HG03354 (cell line): Measurements from ENCODE around the gene MDGA2.
"Not testable (repeated sequence)": the region's sequence is repeated elsewhere in the genome, so short reads cannot be mapped to it uniquely, and the experiment has no call there.

Source experiments
- ATAC-seq: cut with Tn5 transposase; IDR thresholded peaks from one replicate; pipeline ENCODE4 v1.9.1; 2021; ENCODE audit warnings: mild to moderate bottlenecking; ENCODE audit not compliant: unreplicated experiment, poor library complexity, severe bottlenecking

The MDGA2 gene

DNA sequence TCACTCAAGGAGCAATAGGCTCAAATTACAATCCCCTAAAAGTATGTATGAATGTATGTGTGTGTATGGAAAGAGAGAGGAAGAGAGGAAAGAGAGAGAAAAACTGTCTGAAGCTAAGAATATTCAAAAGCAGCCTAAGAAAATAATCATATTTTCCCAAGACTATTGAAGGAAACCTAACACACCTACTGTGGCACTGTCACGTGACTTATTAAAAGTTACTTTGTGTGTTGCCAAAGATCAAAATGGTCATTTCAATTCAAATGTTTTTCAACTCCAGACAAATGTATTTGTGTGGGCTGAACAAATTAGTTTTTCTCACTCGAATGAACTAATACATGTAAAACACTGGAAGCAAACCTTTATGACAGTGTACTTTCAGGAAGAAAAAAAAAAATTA is 654.9 kb downstream of the MDGA2 start:
- no peak for ATAC-seq

DNA sequence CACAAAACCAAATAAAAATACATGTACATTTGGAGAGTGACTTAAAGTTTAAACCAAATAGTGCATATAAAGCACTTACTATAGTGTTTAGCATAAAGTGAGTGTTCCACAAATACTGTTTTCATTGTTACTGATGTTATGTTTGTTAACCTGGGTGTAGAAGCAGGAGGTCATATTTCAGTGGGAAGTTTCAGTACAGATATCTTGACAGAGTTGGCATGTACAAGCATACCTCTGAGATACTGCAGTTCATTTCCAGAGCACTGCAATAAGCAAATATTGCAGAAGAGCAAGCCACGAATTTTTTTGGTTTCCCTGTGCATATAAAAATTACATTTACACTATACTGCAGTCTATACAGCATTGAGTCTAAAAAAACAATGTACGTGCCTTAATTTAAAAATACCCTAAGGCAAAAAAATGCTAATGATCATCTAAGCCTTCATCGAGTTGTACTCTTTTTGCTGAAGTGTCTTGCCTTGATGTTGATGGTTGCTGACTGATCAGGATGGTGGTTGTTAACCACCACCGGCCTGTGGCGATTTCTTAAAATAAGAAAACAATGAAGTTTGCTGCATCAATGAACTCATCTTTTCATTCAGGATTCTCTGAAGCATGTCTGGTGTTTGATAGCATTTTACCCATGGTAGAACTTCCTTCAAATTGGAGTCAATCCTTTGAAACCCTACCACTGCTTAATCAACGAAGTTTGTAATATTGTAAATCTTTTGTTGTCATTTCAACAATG is 662.7 kb downstream of the MDGA2 start:
- no peak for ATAC-seq

DNA sequence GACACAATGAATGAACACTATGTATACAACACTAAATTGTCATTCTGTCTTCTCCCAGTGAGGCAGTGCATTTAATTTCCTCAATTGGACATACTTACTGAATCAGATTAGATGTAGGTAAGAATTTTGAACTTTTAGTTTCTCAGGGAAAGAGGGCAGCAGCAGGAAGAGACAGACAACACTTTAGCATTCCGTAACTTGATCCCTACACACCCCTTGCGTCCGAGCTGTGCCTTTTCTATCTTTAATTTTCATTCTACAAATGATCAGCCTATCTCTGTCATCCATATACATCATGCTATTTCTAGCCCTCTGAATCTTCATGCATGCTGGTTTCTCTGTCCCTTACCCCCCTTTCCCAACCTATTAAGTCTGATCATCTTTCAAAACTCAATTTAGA is 665.8 kb downstream of the MDGA2 start:
- no peak for ATAC-seq

DNA sequence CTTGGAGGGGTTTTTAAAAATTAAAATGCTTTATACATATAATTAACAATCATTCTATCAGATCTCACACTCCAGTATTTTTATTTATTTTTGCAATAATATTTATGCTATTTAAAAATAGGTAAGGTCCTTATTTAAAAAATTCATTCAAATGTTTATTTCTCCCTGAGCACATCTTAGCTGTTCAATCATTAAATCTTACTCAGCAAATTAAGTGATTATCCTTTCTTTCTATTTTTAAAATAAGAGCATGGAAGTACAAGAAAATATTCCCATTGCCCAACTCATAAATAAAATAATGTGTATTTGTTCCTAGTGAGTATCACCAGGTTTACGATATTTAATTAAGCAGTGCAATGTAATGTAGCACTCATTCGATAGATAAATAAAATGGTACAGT is 666.7 kb downstream of the MDGA2 start:
- ATAC-seq: no peak

DNA sequence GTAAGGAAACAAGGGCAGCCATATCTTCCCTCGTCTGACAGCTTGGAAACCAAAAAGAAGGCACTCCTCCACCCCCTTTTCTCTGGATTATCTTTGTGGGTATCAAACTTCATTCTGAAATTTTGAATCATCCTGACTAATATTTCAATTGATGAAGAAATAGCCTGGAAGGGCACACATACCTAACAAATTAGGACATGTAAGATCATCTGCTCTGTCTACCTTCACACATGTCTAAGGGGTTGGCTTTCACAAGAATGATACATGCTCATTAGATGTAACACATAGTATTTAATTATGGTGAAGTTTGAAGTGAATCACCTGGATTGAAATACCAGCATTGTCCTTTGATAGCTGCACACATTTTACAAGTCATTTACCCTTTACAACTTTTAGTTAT is 675.7 kb downstream of the MDGA2 start:
- ATAC-seq: no peak

DNA sequence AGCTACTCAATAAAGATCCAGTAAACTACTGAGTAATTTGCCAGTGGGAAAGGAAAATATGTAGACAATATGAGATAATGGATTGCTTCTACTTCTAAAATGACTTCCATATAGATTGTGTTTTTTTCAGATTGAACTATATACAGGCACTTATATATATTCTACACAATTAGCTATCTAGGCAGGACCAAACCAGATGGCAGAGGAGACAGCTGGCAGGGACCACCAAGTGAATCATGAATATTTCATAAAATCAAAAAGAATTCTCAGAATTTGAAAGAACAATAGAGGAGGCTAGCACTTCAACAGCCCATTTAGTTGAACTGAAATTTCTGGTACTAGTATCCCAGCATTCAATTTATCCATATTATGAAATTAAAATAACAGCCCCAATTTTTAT is 685.8 kb downstream of the MDGA2 start:
- no peak for ATAC-seq

DNA sequence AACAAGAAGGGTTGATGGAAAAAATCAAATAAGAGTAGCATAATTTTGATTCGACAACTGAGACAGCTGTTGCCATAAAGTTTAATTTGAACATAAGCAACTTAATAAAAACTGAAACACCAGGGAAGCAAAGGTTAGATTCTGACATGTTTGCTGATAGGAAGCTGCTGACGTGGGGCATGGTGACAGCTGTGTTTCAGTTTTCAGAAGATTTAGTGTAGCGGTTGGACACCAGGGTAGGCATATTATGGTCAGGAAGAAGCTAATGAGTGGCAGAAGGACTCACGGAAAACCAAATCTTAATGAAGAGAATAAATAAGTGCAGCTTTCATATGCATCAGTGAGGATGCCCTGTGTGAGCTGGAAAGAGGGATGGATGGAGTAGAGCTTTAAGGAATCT is 687.1 kb downstream of the MDGA2 start:
- ATAC-seq: no peak

DNA sequence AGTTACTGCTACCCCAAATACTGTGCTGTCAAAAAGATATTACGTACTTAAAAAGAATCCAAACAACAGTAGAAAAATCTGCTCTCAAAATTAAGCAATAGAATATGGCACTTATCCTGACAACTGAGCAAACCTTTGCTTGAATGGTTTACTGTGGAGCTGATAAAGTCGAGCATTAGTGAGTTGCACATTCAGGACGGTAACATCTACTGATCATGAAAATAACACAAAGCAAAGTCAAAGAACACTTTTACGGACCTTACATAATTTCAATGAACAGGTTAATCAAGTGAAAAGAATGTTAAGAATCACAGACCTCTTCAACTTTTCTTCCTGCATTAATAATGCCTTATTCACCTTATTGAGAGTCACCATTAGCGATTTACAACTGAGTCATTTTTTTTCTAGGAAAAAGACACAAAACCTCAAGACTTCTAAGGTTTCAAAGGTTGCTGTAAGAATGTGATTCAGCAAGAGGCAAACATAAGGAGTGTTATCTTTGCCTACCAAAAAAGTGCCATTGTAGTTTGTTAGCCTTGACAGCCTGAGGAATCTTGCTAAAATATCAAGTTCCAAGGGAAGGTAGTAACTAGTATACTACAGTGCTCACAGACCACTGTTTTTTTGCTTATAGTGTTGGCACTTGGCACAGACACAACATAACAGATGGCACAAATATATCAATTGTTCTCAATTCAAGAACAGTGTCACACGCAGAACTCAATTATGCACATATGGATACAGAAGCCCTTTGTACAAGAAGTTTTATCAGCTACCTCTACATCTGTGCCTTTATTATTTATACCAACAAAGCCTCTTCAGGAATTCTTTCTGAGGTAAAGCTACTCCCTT is 689.6 kb downstream of the MDGA2 start:
- ATAC-seq: no peak

DNA sequence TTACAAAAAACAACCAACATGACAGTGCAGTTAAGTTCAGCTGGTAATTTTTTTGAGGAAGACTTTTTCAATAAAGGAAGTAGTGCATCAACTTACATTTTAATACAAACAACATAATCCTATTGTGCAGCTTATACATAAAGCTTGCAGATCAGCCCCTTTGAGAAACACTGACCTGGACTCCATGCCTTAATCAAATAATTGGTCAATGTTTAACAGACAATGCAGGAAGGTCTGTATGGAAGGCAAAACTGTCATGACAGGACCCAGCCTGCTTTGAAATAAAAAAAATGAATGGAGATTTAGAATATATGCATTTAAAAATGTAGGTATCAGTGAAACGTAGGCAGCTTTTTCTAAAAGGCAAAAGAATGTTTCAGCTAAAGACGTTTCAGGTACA is 702.1 kb downstream of the MDGA2 start:
- no peak for ATAC-seq

DNA sequence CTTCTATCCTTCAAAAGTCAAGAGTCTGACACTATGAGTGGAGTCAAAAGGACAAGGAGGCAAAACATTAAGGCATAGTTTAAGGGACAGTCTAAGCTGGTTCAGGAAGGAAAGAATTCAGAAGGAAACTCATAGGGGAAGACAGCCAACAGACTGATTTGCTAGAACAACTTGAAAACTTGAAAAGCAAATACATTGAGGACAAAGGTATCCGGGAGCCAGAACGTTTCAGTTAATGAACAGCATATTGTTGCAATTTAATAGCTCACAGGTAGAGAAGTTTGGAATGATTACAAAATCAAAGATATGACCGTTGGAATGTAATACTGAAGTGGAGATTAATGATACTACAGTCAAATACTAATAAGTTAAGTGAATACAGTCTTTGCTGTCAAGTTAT is 711.0 kb downstream of the MDGA2 start:
- no peak for ATAC-seq

DNA sequence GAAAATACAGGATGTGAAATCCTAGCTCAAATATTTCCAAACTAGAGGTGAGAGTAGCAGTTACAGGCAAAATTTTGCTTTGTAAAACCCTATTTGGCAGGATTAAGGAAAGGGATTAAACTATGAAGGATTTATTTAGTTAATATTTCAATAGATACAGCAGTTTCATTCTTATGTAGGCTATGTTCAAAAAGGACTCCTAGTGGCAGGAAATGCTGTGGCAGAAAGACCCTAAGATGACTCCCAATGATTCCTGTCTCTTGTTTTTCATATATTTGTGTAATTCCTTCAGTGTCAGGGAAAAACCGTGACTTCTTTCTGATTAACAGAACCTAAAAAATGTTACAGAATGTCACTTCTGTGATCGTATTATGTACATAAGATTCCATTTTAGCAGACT is 724.3 kb downstream of the MDGA2 start:
- ATAC-seq: no peak

DNA sequence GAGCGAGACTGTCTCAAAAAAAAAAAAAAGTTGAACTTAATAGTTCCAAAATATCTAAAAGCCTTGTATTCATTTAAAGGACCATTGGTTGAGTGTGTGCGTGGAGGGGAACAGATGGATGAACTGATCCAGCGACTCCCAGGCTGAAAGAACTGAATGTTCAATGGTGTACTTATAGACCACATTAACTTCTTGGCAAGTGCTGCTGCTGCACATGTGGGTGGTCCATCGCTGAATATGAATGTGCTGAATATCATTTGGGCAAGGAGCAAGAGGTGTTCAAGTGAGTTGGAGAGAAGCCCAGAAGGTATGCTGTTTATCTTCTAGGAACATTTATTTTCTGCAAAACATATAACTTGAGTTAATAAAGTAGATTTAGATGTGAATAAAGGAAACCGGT is 734.8 kb downstream of the MDGA2 start:
- no peak for ATAC-seq

DNA sequence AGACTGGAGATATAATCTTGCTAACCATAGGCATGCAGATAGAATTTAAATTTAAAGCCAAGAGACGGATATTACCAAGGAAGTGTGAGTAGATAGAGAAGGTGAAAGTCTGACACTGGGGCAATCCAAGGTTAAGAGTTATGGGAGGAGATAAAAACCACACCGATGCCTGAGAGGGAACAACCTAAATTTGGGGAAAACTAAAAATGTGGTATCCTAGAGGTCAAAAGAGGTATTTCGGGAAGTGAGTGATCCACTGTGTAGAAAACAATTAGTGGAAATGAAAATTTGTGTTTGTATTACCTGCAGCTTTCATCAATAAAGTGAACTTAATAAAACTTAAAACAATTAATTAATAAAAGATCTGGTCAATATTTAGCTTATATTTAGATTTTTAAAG is 754.9 kb downstream of the MDGA2 start:
- no peak for ATAC-seq

DNA sequence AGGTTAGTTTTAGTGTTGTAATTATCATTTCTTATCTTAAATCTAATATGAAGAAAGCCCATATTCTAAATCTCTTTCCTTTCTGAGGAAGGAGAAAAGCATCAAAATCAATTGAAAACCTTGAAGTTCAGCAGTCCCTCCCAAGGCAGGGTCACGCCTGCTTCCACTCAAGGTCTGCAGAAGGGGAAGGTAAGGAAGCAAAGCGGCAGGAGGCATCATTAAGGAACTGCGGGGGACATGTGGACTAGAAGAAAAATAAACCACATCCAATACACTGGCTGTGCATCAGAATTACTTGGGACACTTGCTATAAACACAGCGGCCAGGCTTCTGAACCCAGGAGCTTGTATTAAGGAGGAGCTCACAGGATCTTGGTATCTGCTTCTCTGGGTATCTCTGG is 759.9 kb downstream of the MDGA2 start:
- ATAC-seq: not testable (repeated sequence)

DNA sequence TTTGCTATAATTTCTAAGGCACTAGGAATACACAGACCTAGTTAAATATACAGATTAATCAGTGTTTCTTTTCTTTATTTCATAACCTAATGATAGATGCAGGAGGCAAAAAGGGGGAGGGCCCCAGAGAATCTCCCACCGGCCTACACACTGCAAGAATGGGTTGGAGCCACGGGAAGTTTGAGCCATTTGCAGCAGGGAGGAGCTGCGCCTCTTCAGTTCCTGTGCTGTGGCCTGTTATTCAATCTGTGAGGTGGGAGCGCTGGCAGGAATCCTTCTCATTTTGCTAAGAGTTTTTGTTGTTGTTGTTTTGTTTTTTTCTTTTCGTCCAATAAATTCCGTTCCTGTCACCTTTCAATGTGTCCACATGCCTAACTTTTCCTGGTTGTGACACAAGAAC is 772.6 kb downstream of the MDGA2 start:
- no peak for ATAC-seq

DNA sequence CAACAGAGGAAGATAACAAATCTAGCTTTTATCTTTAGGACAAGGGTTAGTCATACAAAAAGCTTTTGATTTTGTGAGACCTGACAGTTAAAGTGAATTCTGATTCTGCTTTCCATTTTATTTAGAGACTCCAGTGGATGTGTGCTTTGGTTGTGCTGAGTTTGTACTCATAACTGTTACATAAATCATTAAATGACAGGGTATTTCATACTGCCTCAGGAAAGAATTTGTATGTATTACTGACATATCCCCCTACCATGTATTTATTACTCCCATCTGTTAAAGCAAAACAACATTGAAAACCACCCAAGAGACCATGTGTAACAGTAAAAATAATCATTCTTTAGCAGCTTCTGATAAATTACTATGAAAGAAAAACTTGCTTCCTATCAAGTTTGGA is 780.9 kb downstream of the MDGA2 start:
- no peak for ATAC-seq

DNA sequence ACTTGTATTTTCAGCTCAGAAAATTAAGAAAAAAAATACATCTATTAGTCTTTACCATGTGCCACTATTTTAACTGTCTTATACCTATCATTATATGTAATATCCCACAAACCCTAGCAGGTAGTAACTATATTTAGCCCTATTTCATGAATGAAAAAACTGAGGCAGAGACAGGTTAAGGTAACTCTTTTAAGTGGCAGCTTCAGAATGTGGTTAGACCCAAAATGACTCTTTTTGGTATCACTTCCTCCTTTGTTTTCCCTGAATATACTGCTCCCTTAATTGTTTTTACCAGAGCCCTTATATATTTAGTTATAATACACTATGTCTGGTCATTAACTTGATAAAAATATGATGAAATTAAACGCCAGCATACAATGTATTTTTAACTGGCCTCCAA is 788.3 kb downstream of the MDGA2 start:
- no peak for ATAC-seq

DNA sequence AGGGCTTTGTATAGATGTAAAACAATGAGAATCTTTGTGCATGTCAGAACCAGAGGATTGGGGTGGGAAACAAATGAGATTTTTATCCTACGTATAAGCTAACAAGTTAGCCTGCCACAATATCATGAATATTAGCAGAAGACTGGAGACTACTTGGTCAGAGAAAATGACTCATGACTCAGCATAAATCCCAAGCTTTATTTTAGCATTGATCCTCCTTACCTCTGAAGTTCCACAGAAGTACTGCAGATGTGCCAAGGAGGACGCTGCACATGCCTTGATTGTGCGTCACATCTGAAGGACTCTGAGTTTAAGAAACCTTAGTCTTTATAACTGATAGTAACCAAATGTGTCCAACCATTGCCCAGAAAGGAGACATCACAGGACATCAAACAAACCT is 789.8 kb downstream of the MDGA2 start:
- no peak for ATAC-seq

DNA sequence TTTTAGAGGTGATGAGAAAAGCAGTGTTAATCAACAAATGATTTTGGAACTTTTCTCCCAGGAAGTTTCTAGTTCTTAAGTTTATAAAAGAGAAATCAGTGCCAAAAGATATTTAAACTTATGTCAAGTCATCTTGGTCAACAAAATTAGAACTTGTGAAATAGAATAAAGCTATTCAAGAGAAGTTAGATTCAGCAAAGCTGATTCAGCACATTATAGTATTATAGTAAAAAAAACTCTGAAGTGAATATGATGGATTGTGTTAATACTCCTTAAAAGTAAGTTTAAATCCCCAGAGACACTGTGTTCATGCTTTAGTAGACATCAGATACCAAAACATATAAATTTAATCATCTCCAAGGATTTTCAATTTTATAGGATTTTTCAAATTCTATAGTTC is 813.7 kb downstream of the MDGA2 start:
- no peak for ATAC-seq

DNA sequence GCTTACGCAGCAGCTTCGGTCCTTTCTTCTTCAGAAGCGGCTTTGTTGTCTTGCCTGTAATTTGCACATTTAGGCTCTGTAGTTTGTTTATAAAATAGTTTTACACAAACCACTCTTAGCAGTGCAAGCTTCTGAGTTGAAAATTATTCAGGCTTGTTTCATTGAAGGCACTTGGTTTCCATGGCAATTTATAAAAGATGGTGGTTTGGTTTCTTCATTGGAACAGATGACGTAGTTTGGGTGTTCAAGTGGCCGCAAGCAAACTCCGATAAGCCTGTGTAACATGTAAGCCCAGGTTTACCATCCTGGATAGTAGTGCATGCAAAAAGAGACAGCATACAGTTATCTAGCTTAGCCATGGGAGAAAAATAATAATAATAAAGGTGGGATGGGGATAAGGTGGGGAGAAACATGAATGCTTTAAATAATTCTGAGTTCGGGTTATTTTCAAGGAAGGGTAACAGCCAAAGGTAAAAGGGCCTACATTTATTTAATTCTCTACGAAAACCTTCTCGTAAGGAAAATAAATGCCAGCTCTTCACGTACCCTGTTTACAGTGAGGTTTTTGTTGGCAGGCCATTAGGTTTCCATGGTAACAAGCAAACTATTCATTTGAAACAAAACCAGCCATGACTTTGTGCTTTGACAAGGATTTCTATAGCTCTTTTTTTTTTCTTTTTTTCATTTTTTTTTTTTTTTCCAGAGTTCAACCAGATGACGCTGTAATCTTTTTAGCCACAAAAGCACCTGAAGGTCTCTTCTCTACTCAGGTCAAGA is 834.3 kb downstream of the MDGA2 start:
- ATAC-seq: no peak

DNA sequence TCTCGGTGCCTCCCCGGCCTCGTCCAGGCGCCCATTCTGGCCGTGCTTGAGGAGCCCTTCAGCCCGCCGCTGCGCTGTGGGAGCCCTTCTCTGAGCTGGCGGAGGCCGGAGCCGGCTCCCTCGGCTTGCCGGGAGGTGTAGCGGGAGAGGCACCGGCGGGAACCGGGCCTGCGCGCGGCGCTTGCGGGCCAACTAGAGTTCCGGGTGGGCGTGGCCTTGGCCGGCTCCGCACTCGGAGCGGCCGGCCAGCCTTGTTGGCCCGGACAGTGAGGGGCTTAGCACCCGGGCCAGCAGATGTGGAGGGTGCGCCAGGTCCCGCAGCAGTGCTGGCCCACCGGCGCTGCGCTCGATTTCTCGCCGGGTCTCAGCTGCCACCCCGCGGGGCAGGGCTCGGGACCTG is 855.1 kb downstream of the MDGA2 start:
- no peak for ATAC-seq
